Thyroid gland (tissue), 4 donors: Measurements from ENCODE around the gene RXRB. TPM values are rescaled to one million over a fixed set of nuclear protein-coding genes. Genes with fewer than 3 reads are reported as not detected.
A peak's percentile ranks its signal among the peaks of the same experiment; 100 is the strongest.

Experiments
- DNase-seq, 2 donors: peaks; one replicate each; pipeline ENCODE4 v3.0.0-alpha.2; 2019
- H3K27ac ChIP-seq, 3 donors: fragments of 200-600 bp; sonication (generic); 1 replicate in 2 of 3; 2 replicates in 1 of 3; pipeline ENCODE4 v1.5.1; 2016 to 2019; ENCODE audit warnings: mild to moderate bottlenecking in 1 of 3, moderate library complexity in 1 of 3
- H3K27me3 ChIP-seq: fragments of 200-600 bp; sonication (generic); one replicate; pipeline ENCODE4 v1.5.1; 2019
- H3K36me3 ChIP-seq, 2 donors: fragments of 200-600 bp; sonication (generic); one replicate each; pipeline ENCODE4 v1.5.1; 2016 to 2019
- H3K4me1 ChIP-seq, 2 donors: fragments of 200-600 bp; sonication (generic); one replicate each; pipeline ENCODE4 v1.5.1; 2017 to 2019
- H3K4me3 ChIP-seq, 3 donors: fragments of 200-600 bp; sonication (generic); replicated peaks in 1 of 3; 1 replicate in 2 of 3; 2 replicates in 1 of 3; pipeline ENCODE4 v1.5.1; 2016; ENCODE audit warnings: mild to moderate bottlenecking in 1 of 3
- H3K9me3 ChIP-seq: fragments of 200-600 bp; sonication (generic); one replicate; pipeline ENCODE4 v1.5.1; 2017
- POLR2A ChIP-seq, 2 donors: fragments of 450-650 bp; IDR thresholded peaks; one replicate each; pipeline ENCODE4 v1.6.1; 2017; ENCODE audit warnings: antibody characterized with exemption in 2 of 2, mild to moderate bottlenecking in 2 of 2, moderate library complexity in 1 of 2
- WGBS, 2 donors: methylation state at CpG; one replicate each; pipeline ENCODE4 v1.1.5; 2017; 5-methylcytosine and 5-hydroxymethylcytosine counted together
- intact Hi-C: fragments of 100-400 bp; cut with DNase I; formaldehyde crosslinking; loops from one replicate; pipeline ENCODE4 v1.15.1; 2023
- total RNA-seq, 4 donors: library from RNA; depleted of rRNA; stranded (reverse); fragments of >200 nt; gene quantifications; one replicate each; pipeline ENCODE4 v1.2.3, GENCODE V29; 2016
- TF ChIP-seq, protein P1 (sequence below), 6 experiments: fragments of 200-600 bp in 3 of 6; fragments of 450-650 bp in 3 of 6; sonication (generic) in 3 of 6; IDR thresholded peaks; one replicate each; pipeline ENCODE4 v1.5.1; 2016 to 2019; ENCODE audit warnings: antibody characterized with exemption in 6 of 6, mild to moderate bottlenecking in 2 of 6, inconsistent platforms in 1 of 6, moderate library complexity in 1 of 6

RXRB gene
- total RNA-seq, 4 donors from 2014 or later, result 29.6 to 46.8 (median 41.2) TPM

DNA sequence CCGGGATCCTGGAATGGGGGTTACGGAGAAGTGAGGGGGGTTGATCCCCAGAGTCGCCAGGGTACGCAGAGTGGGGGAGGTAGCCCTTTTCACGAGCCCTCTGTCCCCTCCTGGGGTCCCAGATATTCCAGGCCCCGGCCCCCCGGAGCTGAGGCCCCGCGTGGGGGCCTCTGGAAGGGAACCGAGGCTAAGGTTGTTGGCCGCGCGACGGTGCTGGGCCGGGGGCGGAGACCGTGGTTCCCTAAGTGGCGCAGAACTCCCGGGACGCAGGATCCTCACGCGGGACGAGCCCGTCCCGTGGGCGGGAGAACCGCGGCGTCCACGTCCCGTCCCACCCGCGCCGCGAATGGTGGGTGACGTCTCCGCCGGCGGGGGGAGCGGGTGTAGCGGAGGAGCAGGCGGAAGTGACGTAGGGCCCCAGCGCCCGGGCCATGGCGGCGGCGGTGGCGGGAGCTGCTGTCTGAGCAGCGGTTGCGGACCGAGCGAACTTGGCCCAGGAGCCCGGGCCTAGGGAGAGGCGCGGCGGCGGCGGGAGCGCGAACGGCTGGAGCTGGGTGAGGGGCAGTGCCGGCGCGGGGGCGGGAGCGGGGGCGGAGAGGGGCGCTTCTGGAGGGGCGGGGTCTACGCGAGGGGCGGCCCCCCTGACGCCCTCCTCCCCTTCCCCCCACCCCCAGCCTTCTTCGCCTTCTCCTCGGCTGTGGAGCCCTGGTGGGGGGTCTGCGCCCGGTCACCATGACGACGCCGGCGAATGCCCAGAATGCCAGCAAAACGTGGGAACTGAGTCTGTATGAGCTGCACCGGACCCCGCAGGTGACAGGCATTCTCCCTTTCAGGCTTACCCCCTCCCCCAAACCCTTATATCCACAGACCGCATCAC lies 7.9 kb upstream of the RXRB start, which contains the start of gene RING1:
TSS of gene RING1 (plus strand) at position 410 of the 877 bp plus-strand sequence. CDS start at position 733, 323 bp downstream.
- Histone ChIP-seq H3K36me3 (peaks cover 4 to 13% of the 10 kb centered on the region in 2 donors), H3K27ac (peak within 1 kb of the TSS; percentile 89 to 93 (median 91)), H3K4me1 (peaks cover 33 to 38% of the 10 kb centered on the region in 2 donors), H3K27me3 (no peaks in the 10 kb centered on the region), H3K9me3 (no peaks in the 10 kb centered on the region), H3K4me3 (peak within 1 kb of the TSS; percentile 33 to 89 (median 62))
- WGBS, 2 donors, result 1% methylated on average over 16 to 33 of the region's 86 CpGs
- peak; percentile 88 for DNase-seq
- intact Hi-C loops, result loop anchor here (10.0 kb wide), 1 partner anchor 216 kb away; the partner anchor contains the start of gene SYNGAP1
- TF ChIP-seq, protein P1, sequence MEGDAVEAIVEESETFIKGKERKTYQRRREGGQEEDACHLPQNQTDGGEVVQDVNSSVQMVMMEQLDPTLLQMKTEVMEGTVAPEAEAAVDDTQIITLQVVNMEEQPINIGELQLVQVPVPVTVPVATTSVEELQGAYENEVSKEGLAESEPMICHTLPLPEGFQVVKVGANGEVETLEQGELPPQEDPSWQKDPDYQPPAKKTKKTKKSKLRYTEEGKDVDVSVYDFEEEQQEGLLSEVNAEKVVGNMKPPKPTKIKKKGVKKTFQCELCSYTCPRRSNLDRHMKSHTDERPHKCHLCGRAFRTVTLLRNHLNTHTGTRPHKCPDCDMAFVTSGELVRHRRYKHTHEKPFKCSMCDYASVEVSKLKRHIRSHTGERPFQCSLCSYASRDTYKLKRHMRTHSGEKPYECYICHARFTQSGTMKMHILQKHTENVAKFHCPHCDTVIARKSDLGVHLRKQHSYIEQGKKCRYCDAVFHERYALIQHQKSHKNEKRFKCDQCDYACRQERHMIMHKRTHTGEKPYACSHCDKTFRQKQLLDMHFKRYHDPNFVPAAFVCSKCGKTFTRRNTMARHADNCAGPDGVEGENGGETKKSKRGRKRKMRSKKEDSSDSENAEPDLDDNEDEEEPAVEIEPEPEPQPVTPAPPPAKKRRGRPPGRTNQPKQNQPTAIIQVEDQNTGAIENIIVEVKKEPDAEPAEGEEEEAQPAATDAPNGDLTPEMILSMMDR (IDR thresholded peaks at IDR 0.05), result no peak
- peak; percentile 92 to 98 for TF ChIP-seq POLR2A (IDR thresholded peaks at IDR 0.05)

GRCh38 chr6:33207552-33208090 lies 7.2 kb upstream of the RXRB start:
- Histone ChIP-seq H3K36me3 (peaks cover 11 to 20% of the 10 kb centered on the region in 2 donors), H3K4me3 (peak overlapping the region; percentile 33 to 89 (median 62)), H3K27ac (peak overlapping the region; percentile 89 to 93 (median 91)), H3K4me1 (peaks cover 27 to 32% of the 10 kb centered on the region in 2 donors), H3K9me3 (no peaks in the 10 kb centered on the region), H3K27me3 (no peaks in the 10 kb centered on the region)
- intact Hi-C loops, result loop anchor here (10.0 kb wide), 1 partner anchor 217 kb away; the partner anchor contains the start of gene SYNGAP1
- 1% methylated on average over 28 to 29 of the region's 29 CpGs for WGBS, 2 donors
- peak; percentile 48 to 52 for DNase-seq
- TF ChIP-seq POLR2A (IDR thresholded peaks at IDR 0.05), result no peak
- TF ChIP-seq, protein P1 (IDR thresholded peaks at IDR 0.05), result no peak

DNA sequence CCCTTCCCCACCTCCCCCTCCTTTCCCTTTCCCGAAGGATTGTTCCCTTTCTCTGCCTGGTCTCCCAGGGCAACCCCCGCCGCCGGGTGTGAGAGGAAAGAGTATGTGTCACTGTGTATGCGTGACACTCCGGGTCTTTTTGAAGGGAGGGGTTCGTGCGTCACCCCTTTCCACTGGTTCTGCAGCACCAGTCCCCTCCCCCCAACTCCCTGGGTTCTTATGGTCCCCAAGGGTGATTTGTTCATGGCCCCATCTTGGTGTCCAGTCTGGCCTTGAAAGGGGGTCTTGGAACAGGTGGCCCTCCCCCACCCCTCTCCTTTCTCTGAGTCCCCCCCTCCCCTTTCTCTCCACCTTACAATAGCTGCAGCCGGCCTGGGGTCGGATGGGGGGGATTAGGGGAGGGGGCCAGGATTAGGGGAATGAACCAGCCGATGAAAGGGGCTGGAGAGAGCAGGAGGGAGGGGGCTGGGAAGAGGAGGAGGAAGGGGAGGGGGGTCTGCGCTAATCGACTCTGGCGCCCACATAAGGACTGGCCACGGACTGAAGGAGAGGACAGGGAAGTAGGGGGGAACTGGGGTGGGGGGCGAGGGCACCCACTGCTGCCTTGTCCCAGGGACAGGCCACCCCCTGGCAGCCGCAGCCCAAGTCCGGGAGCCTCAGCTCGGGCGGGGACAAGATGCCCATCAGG lies 6.5 kb upstream of the RXRB start:
- no peaks in the 10 kb centered on the region for H3K9me3 ChIP-seq
- peak overlapping the region in 1 of 3 donors; percentile 62 for H3K4me3 ChIP-seq
- no peak for TF ChIP-seq POLR2A (IDR thresholded peaks at IDR 0.05)
- TF ChIP-seq, protein P1 (IDR thresholded peaks at IDR 0.05), result no peak
- peaks cover 16 to 22% of the 10 kb centered on the region in 2 donors for H3K36me3 ChIP-seq
- peaks cover 31 to 35% of the 10 kb centered on the region in 2 donors for H3K4me1 ChIP-seq
- intact Hi-C loops, result loop anchor here (10.0 kb wide), 1 partner anchor 218 kb away; the partner anchor contains the start of gene SYNGAP1
- WGBS, 2 donors, result 20 to 24% methylated on average over 20 of the region's 20 CpGs
- no peak for DNase-seq
- no peaks in the 10 kb centered on the region for H3K27me3 ChIP-seq
- peak overlapping the region in 1 of 3 donors; percentile 91 for H3K27ac ChIP-seq

DNA sequence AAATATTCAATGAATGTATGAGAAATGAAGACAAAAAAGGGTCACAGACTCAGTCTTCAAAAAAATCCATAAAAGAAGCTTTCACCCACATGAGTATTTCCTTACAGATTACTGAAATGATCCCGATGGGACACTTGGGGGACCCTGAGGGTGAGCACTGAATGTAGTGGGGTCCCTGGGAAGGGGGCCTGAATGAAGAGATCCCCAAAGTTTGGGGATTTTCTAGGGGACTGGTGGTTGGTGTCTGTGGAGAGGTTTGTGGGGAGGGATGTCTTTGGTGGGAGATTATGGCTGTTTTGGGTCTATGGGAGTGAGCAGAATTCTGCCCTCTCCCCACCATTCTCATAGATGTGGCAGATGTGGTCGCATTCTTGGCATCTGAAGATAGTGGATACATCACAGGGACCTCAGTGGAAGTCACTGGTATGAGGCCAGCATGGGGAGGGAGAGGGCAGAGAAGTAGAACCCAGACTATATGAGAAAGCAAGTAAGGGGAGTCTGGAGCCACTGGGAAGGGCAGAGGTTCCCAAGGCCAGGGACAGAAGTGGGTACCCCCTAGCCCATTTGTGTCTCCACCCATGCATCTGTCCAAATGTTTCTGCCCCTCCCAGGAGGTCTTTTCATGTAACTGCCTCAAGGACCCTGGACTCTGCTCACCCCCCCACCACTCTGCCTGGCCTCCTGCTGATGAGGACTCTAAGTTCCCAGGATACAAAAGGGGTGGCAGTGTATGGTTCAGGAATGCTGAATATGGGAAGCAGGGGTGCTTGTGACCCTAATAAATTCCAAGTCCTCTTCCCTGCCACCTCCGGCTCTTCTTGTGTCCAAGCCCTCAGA lies 5.8 kb upstream of the RXRB start:
- intact Hi-C loops, result loop anchor here (10.0 kb wide), 1 partner anchor 219 kb away; the partner anchor contains the start of gene SYNGAP1
- no peak for DNase-seq
- TF ChIP-seq, protein P1 (IDR thresholded peaks at IDR 0.05), result no peak
- no peak for TF ChIP-seq POLR2A (IDR thresholded peaks at IDR 0.05)
- no peak overlapping the region for H3K4me3 ChIP-seq
- H3K4me1 ChIP-seq, result peaks cover 38 to 43% of the 10 kb centered on the region in 2 donors
- peaks cover 16 to 22% of the 10 kb centered on the region in 2 donors for H3K36me3 ChIP-seq
- no peaks in the 10 kb centered on the region for H3K27me3 ChIP-seq
- H3K27ac ChIP-seq, result no peak overlapping the region
- 87 to 92% methylated on average over 3 of the region's 3 CpGs for WGBS, 2 donors
- H3K9me3 ChIP-seq, result no peaks in the 10 kb centered on the region
